Measurements from ENCODE around the gene AGO4. TPM values are rescaled to one million over a fixed set of nuclear protein-coding genes. Genes with fewer than 3 reads are reported as not detected.
"Not testable (repeated sequence)": the region's sequence is repeated elsewhere in the genome, so short reads cannot be mapped to it uniquely, and the experiment has no call there.

Gene AGO4
- total RNA-seq, 1 experiment from 2014 or later: 7.6 TPM

DNA sequence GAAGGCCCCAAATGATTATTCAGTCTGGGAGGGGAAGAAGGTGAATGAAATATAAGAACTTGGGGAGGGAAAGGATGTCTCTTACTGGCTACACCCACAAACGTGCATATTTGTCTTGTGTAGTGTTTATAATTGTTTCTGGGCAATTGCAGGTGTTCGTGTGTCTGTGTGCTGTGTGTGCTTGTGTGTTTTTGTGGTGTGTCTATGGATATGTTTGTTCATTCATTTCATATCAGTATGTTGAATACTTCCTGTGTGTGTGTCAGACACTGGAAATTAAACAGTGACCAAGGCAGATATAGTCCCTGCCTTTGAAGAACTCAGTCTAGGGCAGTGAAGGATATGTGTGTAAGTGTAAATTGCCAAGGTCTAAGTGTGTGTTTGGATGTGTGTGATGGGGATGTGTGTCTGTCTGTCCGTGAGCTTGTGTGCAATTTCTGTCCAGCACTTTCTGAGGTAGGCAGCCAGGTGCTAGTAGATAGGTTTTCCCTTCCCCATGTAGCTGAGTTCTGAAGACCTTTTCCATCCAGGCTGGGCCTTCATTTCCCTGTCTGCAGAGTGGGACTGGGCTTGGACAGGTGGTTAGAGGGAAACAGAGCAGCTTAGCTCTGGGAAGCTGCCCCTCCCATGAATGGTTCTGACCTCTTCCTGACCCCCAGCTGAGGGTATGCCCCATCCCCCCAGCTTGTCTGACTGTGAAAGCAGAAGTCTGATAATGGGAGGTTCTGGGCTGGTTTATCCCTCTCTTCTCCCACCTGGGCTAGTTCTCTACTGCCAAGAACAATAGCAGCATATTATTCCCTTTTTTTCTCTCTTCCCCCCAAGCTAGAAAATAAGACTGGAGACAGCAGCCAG, 79.0 kb downstream of the AGO4 start:
- Histone ChIP-seq H3K79me2 (ENCODE audit: low read length) (peaks cover 58% of the 10 kb centered on the region), H3K27me3 (ENCODE audit: low read length) (no peaks in the 10 kb centered on the region), H4K20me1 (ENCODE audit: insufficient read depth, low read depth, low read length) (peaks cover 5% of the 10 kb centered on the region; the same call in 1 of the 2 replicates), H3K4me1 (ENCODE audit: low read length) (peaks cover 44% of the 10 kb centered on the region), H3K9me3 (ENCODE audit: low read length) (no peaks in the 10 kb centered on the region), H3K9me2 (replicated peaks; ENCODE audit: insufficient read depth, low read length) (no peaks in the 10 kb centered on the region), H3K4me3 (ENCODE audit: low read length) (peak overlapping the region; percentile 13; the same call in 1 of the 2 replicates), H3K27ac (ENCODE audit: low read length) (peak overlapping the region; percentile 71), H2AFZ (ENCODE audit: low read length) (no peak overlapping the region), H3K4me2 (ENCODE audit: low read depth, low read length, poor library complexity, severe bottlenecking) (peak overlapping the region; percentile 38), H3K36me3 (ENCODE audit: insufficient read depth, low read length) (peaks cover 5% of the 10 kb centered on the region; the same call in 1 of the 2 replicates), H3K9ac (ENCODE audit: low read length) (peak overlapping the region; percentile 30)
- DNase-seq: peak; percentile 62

DNA sequence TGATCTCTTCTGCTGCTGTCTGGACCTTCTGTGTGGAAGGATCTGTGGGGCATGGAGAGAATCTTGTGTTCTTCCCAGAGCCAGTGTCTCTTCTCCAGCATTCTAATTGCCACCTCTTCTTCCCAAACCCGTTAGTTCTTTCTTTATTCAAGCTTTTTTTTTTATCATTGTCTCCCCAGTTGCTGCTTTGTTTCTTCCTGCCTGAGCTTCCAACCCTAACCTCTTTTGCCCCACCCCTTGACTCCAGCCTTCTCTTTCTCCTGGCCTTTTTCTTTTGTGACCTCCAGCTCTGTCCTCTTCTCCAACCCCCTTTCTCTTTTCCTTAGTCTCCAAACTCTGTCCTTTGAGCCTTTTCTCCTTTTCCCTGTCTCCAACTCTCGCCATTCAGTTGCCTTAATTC, 79.7 kb downstream of the AGO4 start:
- peaks cover 58% of the 10 kb centered on the region for H3K79me2 ChIP-seq (ENCODE audit: low read length)
- H3K9ac ChIP-seq (ENCODE audit: low read length): peak overlapping the region; percentile 30
- H4K20me1 ChIP-seq (ENCODE audit: insufficient read depth, low read depth, low read length): peaks cover 5% of the 10 kb centered on the region; the same call in 1 of the 2 replicates
- no peak overlapping the region for H2AFZ ChIP-seq (ENCODE audit: low read length)
- peak overlapping the region; percentile 38 for H3K4me2 ChIP-seq (ENCODE audit: low read depth, low read length, poor library complexity, severe bottlenecking)
- H3K9me3 ChIP-seq (ENCODE audit: low read length): no peaks in the 10 kb centered on the region
- no peaks in the 10 kb centered on the region for H3K9me2 ChIP-seq (replicated peaks; ENCODE audit: insufficient read depth, low read length)
- H3K27me3 ChIP-seq (ENCODE audit: low read length): no peaks in the 10 kb centered on the region
- peaks cover 8% of the 10 kb centered on the region; the same call in 1 of the 2 replicates for H3K36me3 ChIP-seq (ENCODE audit: insufficient read depth, low read length)
- DNase-seq: no peak
- H3K27ac ChIP-seq (ENCODE audit: low read length): peak overlapping the region; percentile 71
- H3K4me1 ChIP-seq (ENCODE audit: low read length): peaks cover 44% of the 10 kb centered on the region
- peak overlapping the region; percentile 13; the same call in 1 of the 2 replicates for H3K4me3 ChIP-seq (ENCODE audit: low read length)

DNA sequence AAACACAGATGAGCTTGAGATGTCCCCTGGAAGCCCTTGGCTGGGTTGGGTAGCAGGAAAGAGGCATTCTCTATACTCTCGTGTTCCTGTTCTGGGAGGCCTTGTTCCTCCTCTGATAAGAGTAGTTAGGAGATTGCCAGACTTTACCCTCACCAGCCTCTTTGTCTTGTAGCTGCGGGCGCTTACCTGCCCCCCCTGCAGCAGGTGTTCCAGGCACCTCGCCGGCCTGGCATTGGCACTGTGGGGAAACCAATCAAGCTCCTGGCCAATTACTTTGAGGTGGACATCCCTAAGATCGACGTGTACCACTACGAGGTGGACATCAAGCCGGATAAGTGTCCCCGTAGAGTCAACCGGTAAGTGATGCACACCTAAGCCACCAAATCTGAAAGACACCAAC, 80.4 kb downstream of the AGO4 start:
- no peak overlapping the region for H3K27ac ChIP-seq (ENCODE audit: low read length)
- no peak overlapping the region for H3K4me2 ChIP-seq (ENCODE audit: low read depth, low read length, poor library complexity, severe bottlenecking)
- H3K79me2 ChIP-seq (ENCODE audit: low read length): peaks cover 59% of the 10 kb centered on the region
- H3K27me3 ChIP-seq (ENCODE audit: low read length): no peaks in the 10 kb centered on the region
- H2AFZ ChIP-seq (ENCODE audit: low read length): no peak overlapping the region
- H3K36me3 ChIP-seq (ENCODE audit: insufficient read depth, low read length): peaks cover 11% of the 10 kb centered on the region; the same call in 1 of the 2 replicates
- no peak for DNase-seq
- H3K9ac ChIP-seq (ENCODE audit: low read length): no peak overlapping the region
- H4K20me1 ChIP-seq (ENCODE audit: insufficient read depth, low read depth, low read length): peaks cover 5% of the 10 kb centered on the region; the same call in 1 of the 2 replicates
- H3K9me2 ChIP-seq (replicated peaks; ENCODE audit: insufficient read depth, low read length): no peaks in the 10 kb centered on the region
- no peaks in the 10 kb centered on the region for H3K9me3 ChIP-seq (ENCODE audit: low read length)
- peaks cover 48% of the 10 kb centered on the region for H3K4me1 ChIP-seq (ENCODE audit: low read length)
- no peak overlapping the region for H3K4me3 ChIP-seq (ENCODE audit: low read length)

DNA sequence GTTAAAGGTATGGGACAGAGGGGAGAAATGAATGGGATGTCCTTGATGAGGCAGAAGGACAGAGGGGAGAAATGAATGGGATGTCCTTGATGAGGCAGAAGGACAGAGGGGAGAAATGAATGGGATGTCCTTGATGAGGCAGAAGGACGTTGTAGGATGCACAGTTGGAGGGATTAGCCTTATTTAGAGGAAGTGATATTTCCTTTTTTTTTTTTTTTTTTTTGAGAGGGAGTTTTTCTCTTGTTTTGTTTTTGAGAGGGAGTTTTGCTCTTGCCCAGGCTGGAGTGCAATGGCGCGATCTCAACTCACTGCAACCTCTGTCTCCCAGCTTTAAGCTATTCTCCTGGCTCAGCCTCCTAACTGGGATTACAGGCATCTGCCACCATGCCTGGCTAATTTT, 81.2 kb downstream of the AGO4 start:
- DNase-seq: not testable (repeated sequence)

DNA sequence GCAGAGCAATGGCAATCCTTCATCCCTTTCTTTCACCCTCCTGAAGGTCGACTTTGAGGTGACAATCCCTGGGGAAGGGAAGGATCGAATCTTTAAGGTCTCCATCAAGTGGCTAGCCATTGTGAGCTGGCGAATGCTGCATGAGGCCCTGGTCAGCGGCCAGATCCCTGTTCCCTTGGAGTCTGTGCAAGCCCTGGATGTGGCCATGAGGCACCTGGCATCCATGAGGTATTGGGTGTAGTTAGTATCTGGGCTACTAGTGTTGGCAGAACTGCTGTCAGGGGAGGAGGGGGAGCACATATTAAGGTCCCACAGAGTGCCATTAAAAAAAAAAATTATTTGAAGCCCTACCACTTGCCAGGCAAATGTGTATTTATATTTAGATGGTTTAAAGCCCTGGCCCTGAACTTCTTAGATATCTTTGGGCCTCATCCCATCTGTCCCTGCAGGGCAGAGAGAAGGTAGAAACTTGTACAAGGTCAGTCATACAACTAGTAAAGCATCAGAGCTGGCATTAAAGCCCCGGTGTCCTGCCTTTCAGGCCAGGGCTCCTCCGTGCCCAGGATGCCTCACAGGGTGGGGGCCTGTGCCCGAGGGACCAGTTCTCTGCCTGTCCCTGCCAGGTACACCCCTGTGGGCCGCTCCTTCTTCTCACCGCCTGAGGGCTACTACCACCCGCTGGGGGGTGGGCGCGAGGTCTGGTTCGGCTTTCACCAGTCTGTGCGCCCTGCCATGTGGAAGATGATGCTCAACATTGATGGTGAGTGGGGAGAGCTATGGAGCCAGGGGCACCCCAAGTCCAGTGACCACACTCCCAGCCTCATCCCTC, 85.4 kb downstream of the AGO4 start:
- H3K4me3 ChIP-seq (ENCODE audit: low read length): no peak overlapping the region
- H3K9me3 ChIP-seq (ENCODE audit: low read length): no peaks in the 10 kb centered on the region
- H3K9ac ChIP-seq (ENCODE audit: low read length): no peak overlapping the region
- H3K27me3 ChIP-seq (ENCODE audit: low read length): no peaks in the 10 kb centered on the region
- H3K4me2 ChIP-seq (ENCODE audit: low read depth, low read length, poor library complexity, severe bottlenecking): peak overlapping the region; percentile 8
- H2AFZ ChIP-seq (ENCODE audit: low read length): no peak overlapping the region
- H3K4me1 ChIP-seq (ENCODE audit: low read length): peaks cover 25% of the 10 kb centered on the region
- no peaks in the 10 kb centered on the region for H3K9me2 ChIP-seq (replicated peaks; ENCODE audit: insufficient read depth, low read length)
- H4K20me1 ChIP-seq (ENCODE audit: insufficient read depth, low read depth, low read length): no peaks in the 10 kb centered on the region
- H3K79me2 ChIP-seq (ENCODE audit: low read length): peaks cover 9% of the 10 kb centered on the region
- H3K27ac ChIP-seq (ENCODE audit: low read length): 0 out of 2 replicates have a peak overlapping the region, but pooled peaks have one; percentile 39
- DNase-seq: peak; percentile 40
- peaks cover 38% of the 10 kb centered on the region; the same call in 1 of the 2 replicates for H3K36me3 ChIP-seq (ENCODE audit: insufficient read depth, low read length)

More for the DNA sequence above, 81.2 kb downstream of the AGO4 start:
- H3K27ac ChIP-seq (ENCODE audit: low read length); H3K4me2 ChIP-seq (ENCODE audit: low read depth, low read length, poor library complexity, severe bottlenecking); H4K20me1 ChIP-seq (ENCODE audit: insufficient read depth, low read depth, low read length); H3K9me2 ChIP-seq (replicated peaks; ENCODE audit: insufficient read depth, low read length); H3K27me3 ChIP-seq (ENCODE audit: low read length); H3K9me3 ChIP-seq (ENCODE audit: low read length); H3K9ac ChIP-seq (ENCODE audit: low read length); H2AFZ ChIP-seq (ENCODE audit: low read length); H3K4me3 ChIP-seq (ENCODE audit: low read length): not testable (repeated sequence)
- Histone ChIP-seq H3K36me3 (ENCODE audit: insufficient read depth, low read length) (peaks cover 11% of the 10 kb centered on the region; the same call in 1 of the 2 replicates), H3K4me1 (ENCODE audit: low read length) (peaks cover 55% of the 10 kb centered on the region), H3K79me2 (ENCODE audit: low read length) (peaks cover 52% of the 10 kb centered on the region)

DNA sequence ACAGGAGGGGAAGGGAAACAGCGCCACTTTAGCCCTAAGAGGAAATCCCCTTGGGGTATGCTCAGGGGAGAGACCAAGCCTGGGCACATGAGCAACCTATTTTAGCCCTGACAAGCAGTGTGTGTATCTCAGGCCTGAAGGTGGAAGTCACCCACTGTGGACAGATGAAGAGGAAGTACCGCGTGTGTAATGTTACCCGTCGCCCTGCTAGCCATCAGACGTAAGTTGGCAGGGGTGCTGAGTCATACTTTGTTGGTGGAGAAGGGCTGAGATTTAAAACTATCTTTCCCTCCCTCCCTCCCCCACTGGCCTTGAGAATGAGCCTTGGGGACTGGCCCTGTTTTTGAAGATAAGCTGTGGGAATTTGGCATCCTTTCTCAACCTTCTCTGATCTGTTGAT, 86.4 kb downstream of the AGO4 start:
- Histone ChIP-seq H3K9me3 (ENCODE audit: low read length) (no peaks in the 10 kb centered on the region), H3K9ac (ENCODE audit: low read length) (no peak overlapping the region), H3K79me2 (ENCODE audit: low read length) (peaks cover 3% of the 10 kb centered on the region; the same call in 1 of the 2 replicates), H2AFZ (ENCODE audit: low read length) (no peak overlapping the region), H3K4me1 (ENCODE audit: low read length) (peaks cover 25% of the 10 kb centered on the region), H4K20me1 (ENCODE audit: insufficient read depth, low read depth, low read length) (no peaks in the 10 kb centered on the region), H3K9me2 (replicated peaks; ENCODE audit: insufficient read depth, low read length) (no peaks in the 10 kb centered on the region), H3K36me3 (ENCODE audit: insufficient read depth, low read length) (peaks cover 38% of the 10 kb centered on the region; the same call in 1 of the 2 replicates), H3K27ac (ENCODE audit: low read length) (peak overlapping the region; percentile 59), H3K4me2 (ENCODE audit: low read depth, low read length, poor library complexity, severe bottlenecking) (no peak overlapping the region), H3K4me3 (ENCODE audit: low read length) (no peak overlapping the region), H3K27me3 (ENCODE audit: low read length) (no peaks in the 10 kb centered on the region)
- DNase-seq: peak; percentile 61

DNA sequence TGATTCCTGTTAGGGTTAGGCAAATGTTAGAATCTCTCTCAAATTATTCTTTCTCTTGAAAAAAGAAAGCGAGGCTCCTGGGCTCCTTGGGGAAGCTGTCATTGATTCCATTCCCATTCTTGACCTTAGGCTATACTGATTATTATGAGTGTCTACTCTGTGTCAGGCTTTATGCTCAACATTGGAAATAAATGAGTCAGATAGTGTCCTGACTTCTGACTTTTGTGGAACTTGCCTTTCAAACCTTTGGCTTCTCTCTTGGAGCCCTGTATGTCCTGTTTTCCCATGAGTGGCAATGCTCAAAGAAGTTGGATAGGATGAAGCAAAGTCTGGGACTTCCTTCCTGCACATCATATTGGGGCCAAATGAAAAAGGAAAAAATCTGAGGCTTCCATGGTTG, 86.8 kb downstream of the AGO4 start:
- H3K79me2 ChIP-seq (ENCODE audit: low read length): peaks cover 3% of the 10 kb centered on the region; the same call in 1 of the 2 replicates
- DNase-seq: no peak
- peaks cover 43% of the 10 kb centered on the region; the same call in 1 of the 2 replicates for H3K36me3 ChIP-seq (ENCODE audit: insufficient read depth, low read length)
- H3K9ac ChIP-seq (ENCODE audit: low read length): no peak overlapping the region
- no peaks in the 10 kb centered on the region for H3K9me3 ChIP-seq (ENCODE audit: low read length)
- peaks cover 25% of the 10 kb centered on the region for H3K4me1 ChIP-seq (ENCODE audit: low read length)
- no peaks in the 10 kb centered on the region for H3K9me2 ChIP-seq (replicated peaks; ENCODE audit: insufficient read depth, low read length)
- H3K27me3 ChIP-seq (ENCODE audit: low read length): no peaks in the 10 kb centered on the region
- H3K27ac ChIP-seq (ENCODE audit: low read length): peak overlapping the region; percentile 59
- H2AFZ ChIP-seq (ENCODE audit: low read length): no peak overlapping the region
- H3K4me2 ChIP-seq (ENCODE audit: low read depth, low read length, poor library complexity, severe bottlenecking): no peak overlapping the region
- no peaks in the 10 kb centered on the region for H4K20me1 ChIP-seq (ENCODE audit: insufficient read depth, low read depth, low read length)
- H3K4me3 ChIP-seq (ENCODE audit: low read length): no peak overlapping the region

DNA sequence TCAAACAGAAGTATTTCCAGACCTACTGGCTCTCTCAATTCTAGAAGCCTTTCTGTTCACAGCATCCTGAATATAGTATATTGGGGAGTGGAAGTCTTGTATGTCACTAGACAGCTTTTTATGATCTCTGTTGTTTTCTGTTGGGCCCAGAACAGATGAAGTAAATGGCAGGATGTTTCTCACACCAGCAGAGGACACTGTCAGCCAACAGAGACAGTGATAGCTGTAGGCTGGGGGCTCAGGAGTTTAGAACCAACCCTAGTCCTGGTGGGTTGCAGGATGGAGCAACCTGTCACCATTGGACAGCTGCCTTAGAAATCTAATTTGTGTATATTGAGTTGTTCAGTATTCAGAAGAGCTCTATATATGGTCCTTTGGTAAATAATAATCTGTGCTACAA, 92.1 kb downstream of the AGO4 start:
- H4K20me1 ChIP-seq (ENCODE audit: insufficient read depth, low read depth, low read length): no peaks in the 10 kb centered on the region
- DNase-seq: no peak
- no peak overlapping the region for H3K27ac ChIP-seq (ENCODE audit: low read length)
- H3K9me3 ChIP-seq (ENCODE audit: low read length): no peaks in the 10 kb centered on the region
- no peaks in the 10 kb centered on the region for H3K79me2 ChIP-seq (ENCODE audit: low read length)
- H3K9me2 ChIP-seq (replicated peaks; ENCODE audit: insufficient read depth, low read length): no peaks in the 10 kb centered on the region
- no peaks in the 10 kb centered on the region for H3K4me1 ChIP-seq (ENCODE audit: low read length)
- H3K27me3 ChIP-seq (ENCODE audit: low read length): no peaks in the 10 kb centered on the region
- H3K9ac ChIP-seq (ENCODE audit: low read length): no peak overlapping the region
- no peak overlapping the region for H3K4me3 ChIP-seq (ENCODE audit: low read length)
- H3K36me3 ChIP-seq (ENCODE audit: insufficient read depth, low read length): peaks cover 47% of the 10 kb centered on the region; the same call in 1 of the 2 replicates
- H2AFZ ChIP-seq (ENCODE audit: low read length): no peak overlapping the region
- no peak overlapping the region for H3K4me2 ChIP-seq (ENCODE audit: low read depth, low read length, poor library complexity, severe bottlenecking)

Data from Karpas-422 (cell line).